DMS 273 (cell line): ENCODE results near the gene CDC42EP4.
"Not testable (repeated sequence)": the region's sequence is repeated elsewhere in the genome, so short reads cannot be mapped to it uniquely, and the experiment has no call there.

Source experiments
- DNase-seq: peaks from one replicate; lab custom pipeline; 2025; ENCODE audit not compliant: unreplicated experiment; lab: John Stamatoyannopoulos, UW

The CDC42EP4 gene

GRCh38 chr17:73343168-73343634, 31.4 kb upstream of the CDC42EP4 start:
- DNase-seq: peak; percentile 95

GRCh38 chr17:73342541-73343167, 30.9 kb upstream of the CDC42EP4 start:
- peak; percentile 57 for DNase-seq

GRCh38 chr17:73342050-73342522, 30.3 kb upstream of the CDC42EP4 start:
- peak; percentile 75 for DNase-seq

- peak; percentile 33 for DNase-seq
Measured at GRCh38 chr17:73341350-73342049, 29.7 kb upstream of the CDC42EP4 start.

- DNase-seq: peak; percentile 17
Measured at GRCh38 chr17:73340093-73340596, 28.3 kb upstream of the CDC42EP4 start.

- DNase-seq: no peak
Measured at GRCh38 chr17:73338566-73339197, 26.9 kb upstream of the CDC42EP4 start.

GRCh38 chr17:73338050-73338521, 26.3 kb upstream of the CDC42EP4 start:
- DNase-seq: no peak

- no peak for DNase-seq
Measured at GRCh38 chr17:73337330-73337710, 25.5 kb upstream of the CDC42EP4 start.

- peak; percentile 27 for DNase-seq
Measured at GRCh38 chr17:73336408-73337329, 24.9 kb upstream of the CDC42EP4 start.

GRCh38 chr17:73335591-73336407, 24.0 kb upstream of the CDC42EP4 start:
- no peak for DNase-seq

- DNase-seq: no peak
Measured at GRCh38 chr17:73334771-73335513, 23.1 kb upstream of the CDC42EP4 start.

GRCh38 chr17:73333445-73333844, 21.6 kb upstream of the CDC42EP4 start:
- DNase-seq: not testable (repeated sequence)

- no peak for DNase-seq
Measured at GRCh38 chr17:73331060-73331459, 19.3 kb upstream of the CDC42EP4 start.

GRCh38 chr17:73327676-73328075, 15.9 kb upstream of the CDC42EP4 start:
- no peak for DNase-seq

- DNase-seq: no peak
Measured at GRCh38 chr17:73325527-73325842, 13.7 kb upstream of the CDC42EP4 start.

- no peak for DNase-seq
Measured at GRCh38 chr17:73324711-73325526, 13.1 kb upstream of the CDC42EP4 start.

GRCh38 chr17:73324160-73324475, 12.3 kb upstream of the CDC42EP4 start:
- peak; percentile 19 for DNase-seq

GRCh38 chr17:73323409-73324159, 11.8 kb upstream of the CDC42EP4 start:
- DNase-seq: no peak
